Neural progenitor cell (in vitro differentiated cells): ENCODE results near the gene PSMD3. TPM values are rescaled to one million over a fixed set of nuclear protein-coding genes. Genes with fewer than 3 reads are reported as not detected.
"Not testable (repeated sequence)": the region's sequence is repeated elsewhere in the genome, so short reads cannot be mapped to it uniquely, and the experiment has no call there.

Experiments
- DNase-seq: peaks from one replicate; pipeline ENCODE4 v3.0.0-alpha.2; 2016; ENCODE audit warnings: low spot score
- H2AFZ ChIP-seq: fragments of 200-600 bp; sonication (generic); replicated peaks from 2 replicates; pipeline ENCODE4 v1.6.1; 2016; ENCODE audit warnings: antibody characterized with exemption
- H3F3A ChIP-seq: fragments of 200-600 bp; sonication (generic); 2 replicates; pipeline ENCODE4 v1.6.1; 2016; ENCODE audit warnings: antibody characterized with exemption, low read depth
- H3K27ac ChIP-seq: fragments of 200-600 bp; sonication (generic); 2 replicates; pipeline ENCODE4 v1.5.1; 2016; ENCODE audit warnings: mild to moderate bottlenecking
- H3K27me3 ChIP-seq: fragments of 200-600 bp; sonication (generic); 2 replicates; pipeline ENCODE4 v1.6.1; 2016; ENCODE audit warnings: mild to moderate bottlenecking, moderate library complexity
- H3K36me3 ChIP-seq: fragments of 200-600 bp; sonication (generic); 2 replicates; pipeline ENCODE4 v1.5.1; 2016
- H3K4me1 ChIP-seq: fragments of 200-600 bp; sonication (generic); 2 replicates; pipeline ENCODE4 v1.6.1; 2016; ENCODE audit warnings: mixed run types
- H3K4me2 ChIP-seq: fragments of 200-600 bp; sonication (generic); 2 replicates; pipeline ENCODE4 v1.6.1; 2016
- H3K4me3 ChIP-seq: fragments of 200-600 bp; sonication (generic); 2 replicates; pipeline ENCODE4 v1.5.1; 2016
- H3K79me2 ChIP-seq: fragments of 200-600 bp; sonication (generic); 2 replicates; pipeline ENCODE4 v1.6.1; 2016; ENCODE audit warnings: low read depth
- H3K9ac ChIP-seq: fragments of 200-600 bp; sonication (generic); 2 replicates; pipeline ENCODE4 v1.6.1; 2016
- H3K9me3 ChIP-seq: fragments of 200-600 bp; sonication (generic); 2 replicates; pipeline ENCODE4 v1.5.1; 2016; ENCODE audit warnings: low read depth
- H4K20me1 ChIP-seq: fragments of 200-600 bp; sonication (generic); 2 replicates; pipeline ENCODE4 v1.6.1; 2016; ENCODE audit warnings: low read depth
- H3K27ac Mint-ChIP-seq: 3 replicates; pipeline ENCODE4 v1.8.0; 2021; ENCODE audit warnings: mixed read lengths
- H3K27me3 Mint-ChIP-seq: 2 replicates; pipeline ENCODE4 v1.8.0; 2022; ENCODE audit warnings: low read depth, mild to moderate bottlenecking, inconsistent platforms, moderate library complexity, mixed read lengths; ENCODE audit not compliant: insufficient read depth
- H3K36me3 Mint-ChIP-seq: 3 replicates; pipeline ENCODE4 v1.8.0; 2021; ENCODE audit warnings: mixed read lengths
- H3K4me1 Mint-ChIP-seq: 3 replicates; pipeline ENCODE4 v1.8.0; 2021; ENCODE audit warnings: mixed read lengths
- H3K4me3 Mint-ChIP-seq: 3 replicates; pipeline ENCODE4 v1.8.0; 2021; ENCODE audit warnings: mild to moderate bottlenecking, moderate library complexity, mixed read lengths
- H3K9me3 Mint-ChIP-seq: 3 replicates; pipeline ENCODE4 v1.8.0; 2020; ENCODE audit warnings: mixed read lengths
- CTCF ChIP-seq: fragments of 200-600 bp; sonication (generic); IDR thresholded peaks from 2 replicates; pipeline ENCODE4 v1.5.1; 2017; ENCODE audit warnings: antibody characterized with exemption, mild to moderate bottlenecking
- EZH2 ChIP-seq: fragments of 200-600 bp; sonication (generic); IDR thresholded peaks from 2 replicates; pipeline ENCODE4 v1.6.1; 2017; ENCODE audit warnings: antibody characterized with exemption, mild to moderate bottlenecking, moderate library complexity
- EZH2phosphoT487 ChIP-seq: fragments of 200-600 bp; sonication (generic); IDR thresholded peaks from 2 replicates; pipeline ENCODE4 v1.6.1; 2017; ENCODE audit warnings: antibody characterized with exemption
- total RNA-seq: library from RNA; depleted of rRNA; stranded (reverse); fragments of >200 nt; gene quantifications from 2 replicates; pipeline ENCODE4 v1.2.3, GENCODE V29; 2015; ENCODE audit warnings: low replicate concordance

The PSMD3 gene
- total RNA-seq, 1 donor from 2014 or later, result 71.6 TPM

- Histone ChIP-seq H3K36me3 (no peaks in the 10 kb centered on the region), H3K27ac (no peak overlapping the region), H2AFZ (no peak overlapping the region), H3K79me2 (no peaks in the 10 kb centered on the region), H3K9me3 (no peaks in the 10 kb centered on the region), H3K9ac (no peak overlapping the region), H4K20me1 (no peaks in the 10 kb centered on the region), H3K4me2 (no peak overlapping the region), H3K4me3 (no peak overlapping the region), H3K4me1 (peaks cover 3% of the 10 kb centered on the region), H3F3A (no peaks in the 10 kb centered on the region), H3K27me3 (no peaks in the 10 kb centered on the region)
- Mint-ChIP-seq H3K36me3 (no peaks in the 10 kb centered on the region), H3K27ac (no peak overlapping the region), H3K27me3 (peaks cover 12% of the 10 kb centered on the region), H3K9me3 (no peaks in the 10 kb centered on the region), H3K4me3 (no peak overlapping the region), H3K4me1 (peaks cover 14% of the 10 kb centered on the region)
- DNase-seq, result no peak
- no peak for TF ChIP-seq EZH2
- TF ChIP-seq EZH2phosphoT487, result no peak
Measured at GRCh38 chr17:39944393-39944711, 36.3 kb upstream of the PSMD3 start.

GRCh38 chr17:39946551-39947330 lies 33.9 kb upstream of the PSMD3 start:
- no peak for DNase-seq
- H3K79me2 ChIP-seq, result no peaks in the 10 kb centered on the region
- no peak overlapping the region for H3K27ac ChIP-seq
- no peak overlapping the region for H3K4me2 ChIP-seq
- H3K9me3 ChIP-seq, result no peaks in the 10 kb centered on the region
- no peak overlapping the region for H3K4me3 ChIP-seq
- TF ChIP-seq EZH2, result no peak
- no peak for TF ChIP-seq EZH2phosphoT487
- no peak for TF ChIP-seq CTCF
- no peak overlapping the region for H3K4me3 Mint-ChIP-seq
- H3F3A ChIP-seq, result no peaks in the 10 kb centered on the region
- H3K9ac ChIP-seq, result no peak overlapping the region
- no peaks in the 10 kb centered on the region for H3K9me3 Mint-ChIP-seq
- peaks cover 11% of the 10 kb centered on the region for H3K27me3 Mint-ChIP-seq
- no peak overlapping the region for H3K27ac Mint-ChIP-seq
- H3K4me1 Mint-ChIP-seq, result peaks cover 9% of the 10 kb centered on the region
- no peaks in the 10 kb centered on the region for H3K4me1 ChIP-seq
- no peak overlapping the region for H2AFZ ChIP-seq
- H3K36me3 Mint-ChIP-seq, result no peaks in the 10 kb centered on the region
- H3K27me3 ChIP-seq, result peaks cover 8% of the 10 kb centered on the region
- no peaks in the 10 kb centered on the region for H4K20me1 ChIP-seq
- no peaks in the 10 kb centered on the region for H3K36me3 ChIP-seq

- H3K27ac Mint-ChIP-seq, H3K4me3 ChIP-seq, H3K4me3 Mint-ChIP-seq, H4K20me1 ChIP-seq, H3K4me2 ChIP-seq, H3K9ac ChIP-seq, DNase-seq, H3K27me3 Mint-ChIP-seq, H2AFZ ChIP-seq, H3K9me3 ChIP-seq, H3F3A ChIP-seq, H3K4me1 ChIP-seq, H3K9me3 Mint-ChIP-seq, H3K79me2 ChIP-seq, H3K27ac ChIP-seq, H3K36me3 Mint-ChIP-seq, H3K36me3 ChIP-seq: not testable (repeated sequence)
- peaks cover 16% of the 10 kb centered on the region for H3K27me3 ChIP-seq
- peaks cover 16% of the 10 kb centered on the region for H3K4me1 Mint-ChIP-seq
Measured at GRCh38 chr17:39948489-39948828, 32.1 kb upstream of the PSMD3 start.

- H3K4me2 ChIP-seq, result no peak overlapping the region
- no peaks in the 10 kb centered on the region for H3K9me3 ChIP-seq
- H3K27ac Mint-ChIP-seq, result no peak overlapping the region
- peaks cover 19% of the 10 kb centered on the region for H3K4me1 Mint-ChIP-seq
- TF ChIP-seq EZH2, result no peak
- no peak for TF ChIP-seq CTCF
- no peak for TF ChIP-seq EZH2phosphoT487
- no peaks in the 10 kb centered on the region for H3K9me3 Mint-ChIP-seq
- peaks cover 7% of the 10 kb centered on the region for H3K27me3 Mint-ChIP-seq
- H3K36me3 ChIP-seq, result no peaks in the 10 kb centered on the region
- no peaks in the 10 kb centered on the region for H3K79me2 ChIP-seq
- no peaks in the 10 kb centered on the region for H4K20me1 ChIP-seq
- no peak overlapping the region for H3K9ac ChIP-seq
- no peak overlapping the region for H3K4me3 Mint-ChIP-seq
- no peak overlapping the region for H3K27ac ChIP-seq
- no peak overlapping the region for H3K4me3 ChIP-seq
- no peaks in the 10 kb centered on the region for H3K36me3 Mint-ChIP-seq
- no peak for DNase-seq
- H3K4me1 ChIP-seq, result no peaks in the 10 kb centered on the region
- peaks cover 2% of the 10 kb centered on the region for H3F3A ChIP-seq
- H3K27me3 ChIP-seq, result peaks cover 16% of the 10 kb centered on the region
- no peak overlapping the region for H2AFZ ChIP-seq
Measured at GRCh38 chr17:39949028-39949427, 31.6 kb upstream of the PSMD3 start.
